HepG2 (cell line): ENCODE data around the gene KIAA0232. TPM values are rescaled to one million over a fixed set of nuclear protein-coding genes. Genes with fewer than 3 reads are reported as not detected.

Source experiments
- ARID2 ChIP-seq: sonication (generic); formaldehyde crosslinking; IDR thresholded peaks from 2 replicates; pipeline ENCODE4 v1.8.1; 2022; ENCODE audit warnings: mild to moderate bottlenecking, missing genetic modification reagents, borderline replicate concordance
- ARNT2 ChIP-seq: sonication (generic); formaldehyde crosslinking; IDR thresholded peaks from 2 replicates; pipeline ENCODE4 v1.8.0; 2022; ENCODE audit warnings: mild to moderate bottlenecking, low read depth, missing genetic modification reagents, moderate library complexity
- CAMTA2 ChIP-seq: sonication (generic); formaldehyde crosslinking; IDR thresholded peaks from 2 replicates; pipeline ENCODE4 v1.4.0; 2020; ENCODE audit warnings: mild to moderate bottlenecking, missing genetic modification reagents, borderline replicate concordance
- CHCHD3 ChIP-seq: sonication (generic); formaldehyde crosslinking; IDR thresholded peaks from 2 replicates; pipeline ENCODE4 v1.8.0; 2022; ENCODE audit warnings: mild to moderate bottlenecking, missing genetic modification reagents, moderate library complexity
- DPF2 ChIP-seq: sonication (generic); formaldehyde crosslinking; IDR thresholded peaks from 2 replicates; pipeline ENCODE4 v1.4.0; 2020; ENCODE audit warnings: mild to moderate bottlenecking, low read depth, missing genetic modification reagents, borderline replicate concordance
- GABPB1 ChIP-seq: IDR thresholded peaks from 2 replicates; pipeline ENCODE4 v1.6.1; 2016; ENCODE audit warnings: mild to moderate bottlenecking, missing genetic modification reagents, moderate library complexity, missing compliant biosample characterization
- HNF4A ChIP-seq: sonication (generic); formaldehyde crosslinking; IDR thresholded peaks from 2 replicates; pipeline ENCODE4 v1.4.0; 2020; ENCODE audit warnings: missing genetic modification reagents
- HOMEZ ChIP-seq: IDR thresholded peaks from 2 replicates; pipeline ENCODE4 v1.6.1; 2016; ENCODE audit warnings: low read depth
- IKZF4 ChIP-seq: sonication (generic); formaldehyde crosslinking; IDR thresholded peaks from 2 replicates; pipeline ENCODE4 v1.5.1; 2020; ENCODE audit warnings: borderline replicate concordance, mild to moderate bottlenecking, low read depth, missing genetic modification reagents; ENCODE audit errors: not compliant biosample characterization
- RFXANK ChIP-seq: IDR thresholded peaks from 2 replicates; pipeline ENCODE4 v1.6.1; 2016
- SOX5 ChIP-seq: IDR thresholded peaks from 2 replicates; pipeline ENCODE4 v1.6.1; 2016; ENCODE audit warnings: borderline replicate concordance
- TAF1 ChIP-seq: sonication (generic); formaldehyde crosslinking; IDR thresholded peaks from 2 replicates; pipeline ENCODE4 v1.4.0; 2020; ENCODE audit warnings: missing genetic modification reagents
- TFAP4 ChIP-seq: sonication (generic); IDR thresholded peaks from 2 replicates; pipeline ENCODE4 v1.6.1; 2016; ENCODE audit warnings: low read depth, borderline replicate concordance
- THYN1 ChIP-seq: sonication (generic); formaldehyde crosslinking; IDR thresholded peaks from 2 replicates; pipeline ENCODE4 v1.8.1; 2023; ENCODE audit warnings: low read depth, mild to moderate bottlenecking, moderate library complexity, missing genetic modification reagents, borderline replicate concordance
- XBP1 ChIP-seq: sonication (generic); formaldehyde crosslinking; IDR thresholded peaks from 2 replicates; pipeline ENCODE4 v1.5.0; 2020; ENCODE audit warnings: missing genetic modification reagents
- ZC3H13 ChIP-seq: sonication (generic); formaldehyde crosslinking; IDR thresholded peaks from 2 replicates; pipeline ENCODE4 v1.8.1; 2023; ENCODE audit warnings: mild to moderate bottlenecking, missing genetic modification reagents, moderate library complexity
- ZMAT5 ChIP-seq: sonication (generic); formaldehyde crosslinking; IDR thresholded peaks from 2 replicates; pipeline ENCODE4 v1.5.0; 2020; ENCODE audit warnings: mild to moderate bottlenecking, low read depth, missing genetic modification reagents, borderline replicate concordance
- ZNF276 ChIP-seq: sonication (generic); formaldehyde crosslinking; IDR thresholded peaks from 2 replicates; pipeline ENCODE4 v1.4.0; 2020; ENCODE audit warnings: mild to moderate bottlenecking, low read depth, missing genetic modification reagents
- ZNF546 ChIP-seq: sonication (generic); formaldehyde crosslinking; conservative IDR thresholded peaks from 2 replicates; pipeline ENCODE4 v1.8.1; 2023; ENCODE audit warnings: mild to moderate bottlenecking, missing genetic modification reagents
- ZNF619 ChIP-seq: sonication (generic); formaldehyde crosslinking; IDR thresholded peaks from 2 replicates; pipeline ENCODE4 v1.4.0; 2020; ENCODE audit warnings: mild to moderate bottlenecking, missing genetic modification reagents
- ZNF672 ChIP-seq: sonication (generic); formaldehyde crosslinking; IDR thresholded peaks from 2 replicates; pipeline ENCODE4 v1.8.1; 2022; ENCODE audit warnings: missing genetic modification reagents
- ZNF761 ChIP-seq: sonication (generic); formaldehyde crosslinking; conservative IDR thresholded peaks from 2 replicates; pipeline ENCODE4 v1.4.0; 2020; ENCODE audit warnings: mild to moderate bottlenecking, missing genetic modification reagents
- ZNF773 ChIP-seq: sonication (generic); formaldehyde crosslinking; IDR thresholded peaks from 2 replicates; pipeline ENCODE4 v1.4.0; 2020; ENCODE audit warnings: missing genetic modification reagents, borderline replicate concordance
- ZNF788 ChIP-seq: sonication (generic); formaldehyde crosslinking; IDR thresholded peaks from 2 replicates; pipeline ENCODE4 v1.5.0; 2020; ENCODE audit warnings: mild to moderate bottlenecking, missing genetic modification reagents, borderline replicate concordance
- polyA plus RNA-seq, 8 experiments: library from polyadenylated mRNA; depleted of rRNA in 3 of 8; stranded (reverse) in 7 of 8; unstranded in 1 of 8; fragments of >200 nt; fragmentation: Illumina TruSeq in 4 of 8; extraction: Trizol in 4 of 8; gene quantifications; 2 replicates each; pipeline versions ENCODE4 v1.2.1 to v1.2.3, GENCODE V29; 2011 to 2016; ENCODE audit warnings: low read depth in 4 of 8, missing spikeins in 1 of 8, mixed read lengths in 1 of 8; ENCODE audit not compliant: insufficient read depth in 1 of 8
- total RNA-seq, 5 experiments: library from RNA; depleted of rRNA; stranded (reverse); fragments of >200 nt; fragmentation: Illumina TruSeq; extraction: Trizol; gene quantifications; 2 replicates each; pipeline ENCODE4 v1.2.3, GENCODE V29; 2016; ENCODE audit warnings: low read depth in 1 of 5
- TF ChIP-seq, protein P1 (sequence below): sonication (generic); formaldehyde crosslinking; IDR thresholded peaks from 2 replicates; pipeline ENCODE4 v1.5.1; 2020; ENCODE audit warnings: missing genetic modification reagents, mild to moderate bottlenecking, borderline replicate concordance

Gene KIAA0232
- total and polyA plus RNA-seq, 2 of the 13 experiments (the other 11 are each of a cell fraction or from before 2014, with no cell fraction given) = 7.8 to 17.1 TPM

- TF ChIP-seq GABPB1 (CRISPR knock-in tag) = no peak
- TF ChIP-seq ARNT2 (CRISPR knock-in tag) = no peak
- TF ChIP-seq ZNF546 (CRISPR knock-in tag) = 0 out of 2 replicates have a peak, but pooled peaks have one; percentile 48
- no peak for TF ChIP-seq ZC3H13
- no peak for TF ChIP-seq TFAP4
- TF ChIP-seq ZNF773 = no peak
- TF ChIP-seq ZNF672 (CRISPR knock-in tag) = no peak
- TF ChIP-seq, protein P1, sequence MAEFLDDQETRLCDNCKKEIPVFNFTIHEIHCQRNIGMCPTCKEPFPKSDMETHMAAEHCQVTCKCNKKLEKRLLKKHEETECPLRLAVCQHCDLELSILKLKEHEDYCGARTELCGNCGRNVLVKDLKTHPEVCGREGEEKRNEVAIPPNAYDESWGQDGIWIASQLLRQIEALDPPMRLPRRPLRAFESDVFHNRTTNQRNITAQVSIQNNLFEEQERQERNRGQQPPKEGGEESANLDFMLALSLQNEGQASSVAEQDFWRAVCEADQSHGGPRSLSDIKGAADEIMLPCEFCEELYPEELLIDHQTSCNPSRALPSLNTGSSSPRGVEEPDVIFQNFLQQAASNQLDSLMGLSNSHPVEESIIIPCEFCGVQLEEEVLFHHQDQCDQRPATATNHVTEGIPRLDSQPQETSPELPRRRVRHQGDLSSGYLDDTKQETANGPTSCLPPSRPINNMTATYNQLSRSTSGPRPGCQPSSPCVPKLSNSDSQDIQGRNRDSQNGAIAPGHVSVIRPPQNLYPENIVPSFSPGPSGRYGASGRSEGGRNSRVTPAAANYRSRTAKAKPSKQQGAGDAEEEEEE (CRISPR knock-in tag) = peak; percentile 67; the same call in 1 of the 2 replicates
- TF ChIP-seq IKZF4 = no peak
- TF ChIP-seq ZMAT5 (CRISPR knock-in tag) = no peak
- no peak for TF ChIP-seq ZNF788
- no peak for TF ChIP-seq HOMEZ (CRISPR knock-in tag)
- no peak for TF ChIP-seq CHCHD3 (CRISPR knock-in tag)
- TF ChIP-seq XBP1 (CRISPR knock-in tag) = no peak
- TF ChIP-seq ZNF276 (CRISPR knock-in tag) = no peak
- TF ChIP-seq RFXANK (CRISPR knock-in tag) = no peak
- no peak for TF ChIP-seq CAMTA2
- TF ChIP-seq SOX5 (CRISPR knock-in tag) = peak; percentile 71; the same call in 1 of the 2 replicates
- TF ChIP-seq ZNF761 = no peak
- no peak for TF ChIP-seq ZNF619
- peak; percentile 89 for TF ChIP-seq HNF4A (CRISPR knock-in tag)
- TF ChIP-seq TAF1 (CRISPR knock-in tag) = no peak
- no peak for TF ChIP-seq ARID2 (CRISPR knock-in tag)
- TF ChIP-seq DPF2 (CRISPR knock-in tag) = no peak
- TF ChIP-seq THYN1 (CRISPR knock-in tag) = no peak
Observed at GRCh38 chr4:6929812-6930464, 147.4 kb downstream of the KIAA0232 start (continued).
